Measurements from ENCODE around the gene MIF4GD.

DNA sequence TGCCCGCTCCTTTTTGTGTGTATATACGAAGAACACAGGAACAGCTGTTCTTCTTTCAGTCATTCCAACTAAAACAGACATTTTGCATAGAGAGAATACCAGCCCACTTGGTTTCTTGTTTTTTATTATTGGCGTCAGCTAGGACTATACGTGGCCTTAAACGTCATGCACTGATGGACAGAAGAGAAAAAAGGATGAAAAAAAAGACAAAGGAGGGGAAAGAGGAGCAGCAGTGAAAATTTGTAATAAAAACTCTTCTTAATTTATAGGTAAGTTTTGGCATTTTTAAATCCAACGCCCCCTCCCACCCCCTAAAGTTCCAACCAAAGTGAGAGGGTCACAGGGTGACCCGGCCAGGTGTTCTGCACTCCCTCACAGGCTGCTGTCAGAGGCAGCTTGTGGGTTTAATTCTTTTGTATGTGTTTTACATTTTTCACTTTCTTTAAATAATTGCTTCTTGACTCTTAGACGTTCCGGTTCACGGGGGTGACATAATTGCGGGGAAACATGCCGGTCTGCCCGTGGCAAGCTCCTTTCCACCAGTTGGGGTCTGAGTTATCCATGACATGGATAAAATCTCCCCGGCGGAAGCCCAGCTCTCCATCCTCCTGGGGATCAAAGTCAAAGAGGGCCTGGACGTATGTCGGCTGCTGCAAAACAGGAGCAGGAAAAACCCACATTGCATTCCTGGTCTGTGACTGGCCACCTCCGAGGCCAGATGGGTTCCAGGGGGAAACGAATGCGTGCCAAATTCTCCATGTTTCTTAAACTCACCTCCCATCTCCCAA is 49.1 kb upstream of the MIF4GD start:
- TF ChIP-seq, protein P1, sequence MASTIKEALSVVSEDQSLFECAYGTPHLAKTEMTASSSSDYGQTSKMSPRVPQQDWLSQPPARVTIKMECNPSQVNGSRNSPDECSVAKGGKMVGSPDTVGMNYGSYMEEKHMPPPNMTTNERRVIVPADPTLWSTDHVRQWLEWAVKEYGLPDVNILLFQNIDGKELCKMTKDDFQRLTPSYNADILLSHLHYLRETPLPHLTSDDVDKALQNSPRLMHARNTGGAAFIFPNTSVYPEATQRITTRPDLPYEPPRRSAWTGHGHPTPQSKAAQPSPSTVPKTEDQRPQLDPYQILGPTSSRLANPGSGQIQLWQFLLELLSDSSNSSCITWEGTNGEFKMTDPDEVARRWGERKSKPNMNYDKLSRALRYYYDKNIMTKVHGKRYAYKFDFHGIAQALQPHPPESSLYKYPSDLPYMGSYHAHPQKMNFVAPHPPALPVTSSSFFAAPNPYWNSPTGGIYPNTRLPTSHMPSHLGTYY (CRISPR knock-in tag; IDR thresholded peaks at IDR 0.05), result no peak
- TF ChIP-seq SMAD3 (CRISPR knock-in tag; IDR thresholded peaks at IDR 0.05; ENCODE audit: borderline replicate concordance) (no peak), KAT7 (CRISPR knock-in tag; IDR thresholded peaks at IDR 0.05; ENCODE audit: borderline replicate concordance) (no peak), FOXP1 (CRISPR knock-in tag; IDR thresholded peaks at IDR 0.05; ENCODE audit: borderline replicate concordance) (no peak), NR2C2 (CRISPR knock-in tag; IDR thresholded peaks at IDR 0.05) (no peak), ATF1 (CRISPR knock-in tag; IDR thresholded peaks at IDR 0.05) (no peak), MXD4 (CRISPR knock-in tag; IDR thresholded peaks at IDR 0.05; ENCODE audit: borderline replicate concordance) (no peak), NR1H2 (CRISPR knock-in tag; IDR thresholded peaks at IDR 0.05) (no peak)
- TF ChIP-seq, protein P2, sequence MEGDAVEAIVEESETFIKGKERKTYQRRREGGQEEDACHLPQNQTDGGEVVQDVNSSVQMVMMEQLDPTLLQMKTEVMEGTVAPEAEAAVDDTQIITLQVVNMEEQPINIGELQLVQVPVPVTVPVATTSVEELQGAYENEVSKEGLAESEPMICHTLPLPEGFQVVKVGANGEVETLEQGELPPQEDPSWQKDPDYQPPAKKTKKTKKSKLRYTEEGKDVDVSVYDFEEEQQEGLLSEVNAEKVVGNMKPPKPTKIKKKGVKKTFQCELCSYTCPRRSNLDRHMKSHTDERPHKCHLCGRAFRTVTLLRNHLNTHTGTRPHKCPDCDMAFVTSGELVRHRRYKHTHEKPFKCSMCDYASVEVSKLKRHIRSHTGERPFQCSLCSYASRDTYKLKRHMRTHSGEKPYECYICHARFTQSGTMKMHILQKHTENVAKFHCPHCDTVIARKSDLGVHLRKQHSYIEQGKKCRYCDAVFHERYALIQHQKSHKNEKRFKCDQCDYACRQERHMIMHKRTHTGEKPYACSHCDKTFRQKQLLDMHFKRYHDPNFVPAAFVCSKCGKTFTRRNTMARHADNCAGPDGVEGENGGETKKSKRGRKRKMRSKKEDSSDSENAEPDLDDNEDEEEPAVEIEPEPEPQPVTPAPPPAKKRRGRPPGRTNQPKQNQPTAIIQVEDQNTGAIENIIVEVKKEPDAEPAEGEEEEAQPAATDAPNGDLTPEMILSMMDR (IDR thresholded peaks at IDR 0.05), result no peak
- TF ChIP-seq, protein P3, sequence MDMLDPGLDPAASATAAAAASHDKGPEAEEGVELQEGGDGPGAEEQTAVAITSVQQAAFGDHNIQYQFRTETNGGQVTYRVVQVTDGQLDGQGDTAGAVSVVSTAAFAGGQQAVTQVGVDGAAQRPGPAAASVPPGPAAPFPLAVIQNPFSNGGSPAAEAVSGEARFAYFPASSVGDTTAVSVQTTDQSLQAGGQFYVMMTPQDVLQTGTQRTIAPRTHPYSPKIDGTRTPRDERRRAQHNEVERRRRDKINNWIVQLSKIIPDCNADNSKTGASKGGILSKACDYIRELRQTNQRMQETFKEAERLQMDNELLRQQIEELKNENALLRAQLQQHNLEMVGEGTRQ (CRISPR knock-in tag; IDR thresholded peaks at IDR 0.05), result no peak
- TF ChIP-seq, protein P4, sequence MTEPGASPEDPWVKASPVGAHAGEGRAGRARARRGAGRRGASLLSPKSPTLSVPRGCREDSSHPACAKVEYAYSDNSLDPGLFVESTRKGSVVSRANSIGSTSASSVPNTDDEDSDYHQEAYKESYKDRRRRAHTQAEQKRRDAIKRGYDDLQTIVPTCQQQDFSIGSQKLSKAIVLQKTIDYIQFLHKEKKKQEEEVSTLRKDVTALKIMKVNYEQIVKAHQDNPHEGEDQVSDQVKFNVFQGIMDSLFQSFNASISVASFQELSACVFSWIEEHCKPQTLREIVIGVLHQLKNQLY (CRISPR knock-in tag; IDR thresholded peaks at IDR 0.05), result no peak
